K562 (cell line): ENCODE results near the gene LACTB. TPM values are rescaled to one million over a fixed set of nuclear protein-coding genes. Genes with fewer than 3 reads are reported as not detected.

Experiments used
- ATAC-seq: fragments of 200-7000 bp; cut with Tn5 transposase; 3 replicates; pipeline ENCODE4 v1.9.1; 2020; ENCODE audit warnings: moderate library complexity
- BruUV-seq: library from RNA; stranded (reverse); fragments of 400-500 nt; replicated peaks from 2 replicates; lab custom pipeline; 2021; lab: Mats Ljungman, UMichigan
- CTCF ChIA-PET: fragments of 300-600 bp; formaldehyde crosslinking; extraction: SDS; loops from one replicate; lab custom pipeline; 2021; ENCODE audit warnings: low intra/inter-chr PET ratio; lab: Yijun Ruan, JAX
- POLR2A ChIA-PET: fragments of 300-600, 350-650 bp; sonication (Branson Sonifier 250); formaldehyde crosslinking; extraction: SDS; loops from one replicate; lab custom pipeline; 2021; ENCODE audit warnings: antibody characterized with exemption, inconsistent platforms; lab: Yijun Ruan, JAX
- DNase-seq, 4 experiments: peaks; one replicate each; pipeline versions ENCODE4 v3.0.0 to v3.0.0-alpha.2; 2011 to 2018; ENCODE audit warnings: low spot score in 3 of 4, mixed read lengths in 3 of 4; ENCODE audit errors: extremely low read depth in 1 of 4
- FAIRE-seq: peaks from 2 replicates; lab custom pipeline; 2011; peaks lifted over from hg19 to GRCh38; lab: Jason Lieb, UNC
- H2AFZ ChIP-seq: 2 replicates; pipeline ENCODE4 v1.6.0; 2011; ENCODE audit warnings: low read depth, low read length, control low read depth, inconsistent platforms
- H3K27ac ChIP-seq: fragments of 200-600 bp; 3 replicates; pipeline ENCODE4 v1.8.0; 2011; ENCODE audit warnings: low read depth, mild to moderate bottlenecking, control low read depth, inconsistent platforms, low read length, moderate library complexity, mixed read lengths; ENCODE audit errors: extremely low read depth
- H3K27me3 ChIP-seq, 2 experiments: fragments of 300-600 bp in 1 of 2; 2 replicates in 1 of 2; 3 replicates in 1 of 2; pipeline versions ENCODE4 v1.6.0 to v1.8.0; 2011; ENCODE audit warnings: inconsistent platforms in 2 of 2, low read length in 2 of 2, mild to moderate bottlenecking in 1 of 2, mixed read lengths in 1 of 2, moderate library complexity in 1 of 2; ENCODE audit not compliant: control insufficient read depth in 2 of 2, insufficient read depth in 2 of 2
- H3K36me3 ChIP-seq: fragments of 300-600 bp; 3 replicates; pipeline ENCODE4 v1.8.0; 2011; ENCODE audit warnings: mild to moderate bottlenecking, low read length, inconsistent platforms; ENCODE audit not compliant: control insufficient read depth, insufficient read depth
- H3K4me1 ChIP-seq, 2 experiments: fragments of 200-600 bp in 1 of 2; replicated peaks in 1 of 2; 2 replicates in 1 of 2; 3 replicates in 1 of 2; pipeline versions ENCODE4 v1.5.1 to v1.8.0; 2011; ENCODE audit warnings: inconsistent platforms in 2 of 2, low read length in 2 of 2, mild to moderate bottlenecking in 1 of 2, mixed read lengths in 1 of 2, moderate library complexity in 1 of 2; ENCODE audit not compliant: control insufficient read depth in 2 of 2, insufficient read depth in 2 of 2
- H3K4me2 ChIP-seq: 2 replicates; pipeline ENCODE4 v1.6.1; 2011; ENCODE audit warnings: low read length, control low read depth, inconsistent platforms, mixed read lengths; ENCODE audit not compliant: insufficient read depth
- H3K4me3 ChIP-seq: fragments of 200-600 bp; sonication (generic), shearing (Covaris generic); 2 replicates; pipeline ENCODE4 v1.5.1; 2016; ENCODE audit warnings: control low read depth, inconsistent platforms
- H3K79me2 ChIP-seq: fragments of 200-600 bp; 3 replicates; pipeline ENCODE4 v1.8.0; 2011; ENCODE audit warnings: low read length, inconsistent platforms; ENCODE audit not compliant: control insufficient read depth, insufficient read depth
- H3K9ac ChIP-seq, 2 experiments: 2 replicates each; pipeline versions ENCODE4 v1.6.0 to v1.6.1; 2011; ENCODE audit warnings: low read depth in 2 of 2, low read length in 2 of 2, control low read depth in 1 of 2, inconsistent platforms in 1 of 2, mild to moderate bottlenecking in 1 of 2, mixed read lengths in 1 of 2; ENCODE audit not compliant: insufficient read depth in 1 of 2
- H3K9me1 ChIP-seq: one replicate; pipeline ENCODE4 v1.6.0; 2011; ENCODE audit warnings: inconsistent platforms, mild to moderate bottlenecking, low read length, moderate library complexity; ENCODE audit not compliant: control insufficient read depth, insufficient read depth
- H3K9me3 ChIP-seq: replicated peaks from 2 replicates; pipeline ENCODE4 v1.5.1; 2011; ENCODE audit warnings: low read depth, low read length, inconsistent platforms; ENCODE audit not compliant: control insufficient read depth, insufficient read depth
- H4K20me1 ChIP-seq: replicated peaks from 2 replicates; pipeline ENCODE4 v1.6.1; 2011; ENCODE audit warnings: low read length, inconsistent platforms, mixed read lengths; ENCODE audit not compliant: control insufficient read depth, insufficient read depth
- CHD1 ChIP-seq: fragments of 200-600 bp; sonication (generic); IDR thresholded peaks from one replicate; pipeline ENCODE4 v1.6.1; 2012; ENCODE audit warnings: mild to moderate bottlenecking, moderate library complexity, low read length, inconsistent platforms
- EGR1 ChIP-seq: fragments of 450-650 bp; conservative IDR thresholded peaks from 2 replicates; pipeline ENCODE4 v1.6.1; 2017; ENCODE audit warnings: mild to moderate bottlenecking
- FOXK1 ChIP-seq: sonication (generic); formaldehyde crosslinking; IDR thresholded peaks from 2 replicates; pipeline ENCODE4 v1.8.0; 2022; ENCODE audit warnings: missing genetic modification reagents, mild to moderate bottlenecking, borderline replicate concordance
- GABPB2 ChIP-seq: fragments of 250-450 bp; sonication (Bioruptor Pico); conservative IDR thresholded peaks from 2 replicates; pipeline ENCODE4 v1.5.1; 2021; ENCODE audit warnings: mild to moderate bottlenecking
- NFE2 ChIP-seq: IDR thresholded peaks from 2 replicates; pipeline ENCODE4 v1.6.1; 2014; ENCODE audit warnings: antibody characterized with exemption, low read depth
- NR1H2 ChIP-seq: sonication (generic); formaldehyde crosslinking; IDR thresholded peaks from 2 replicates; pipeline ENCODE4 v1.4.0; 2020; ENCODE audit warnings: mild to moderate bottlenecking, missing genetic modification reagents
- NUFIP1 ChIP-seq: fragments of 450-650 bp; IDR thresholded peaks from 2 replicates; pipeline ENCODE4 v1.6.1; 2018; ENCODE audit not compliant: partially characterized antibody
- POLR2H ChIP-seq: IDR thresholded peaks from 2 replicates; pipeline ENCODE4 v1.6.1; 2016; ENCODE audit warnings: missing genetic modification characterization, low read depth, mild to moderate bottlenecking, control low read depth, missing compliant biosample characterization, moderate library complexity
- THRA ChIP-seq: fragments of 450-650 bp; IDR thresholded peaks from 2 replicates; pipeline ENCODE4 v1.6.1; 2017; ENCODE audit warnings: mild to moderate bottlenecking, moderate library complexity
- ZSCAN29 ChIP-seq: fragments of 450-650 bp; IDR thresholded peaks from 2 replicates; pipeline ENCODE4 v1.6.1; 2017
- WGBS: fragments of 100-300 bp; shearing (Covaris generic); methylation state at CpG from one replicate; pipeline ENCODE4 v1.1.6; 2016; ENCODE audit warnings: low coverage, mixed read lengths; ENCODE audit not compliant: insufficient coverage; ENCODE audit errors: missing lambda C conversion rate; 5-methylcytosine and 5-hydroxymethylcytosine counted together
- in situ Hi-C: fragments of 300-500 bp; cut with MboI; formaldehyde crosslinking; loops from 4 replicates; pipeline ENCODE4 v1.15.0; 2018; ENCODE audit warnings: inconsistent platforms, mixed read lengths
- intact Hi-C: fragments of 100-400 bp; cut with micrococcal nuclease; formaldehyde crosslinking; loops from 2 replicates; pipeline ENCODE4 v1.14.2; 2022
- polyA plus RNA-seq, 8 experiments: library from polyadenylated mRNA; depleted of rRNA in 4 of 8; stranded (reverse) in 5 of 8; unstranded in 3 of 8; fragments of >200 nt; fragmentation: Nextera tagmentation in 2 of 8; fragmentation: Illumina TruSeq in 1 of 8; extraction: Ambion mirVana in 2 of 8; extraction: Trizol in 1 of 8; gene quantifications; 2 replicates each; pipeline versions ENCODE4 v1.2.1 to v1.2.3, GENCODE V29; 2011 to 2014; ENCODE audit warnings: inconsistent platforms in 1 of 8, missing spikeins in 1 of 8
- total RNA-seq, 7 experiments: library from RNA; depleted of rRNA in 6 of 7; stranded (reverse); fragments of >200 nt in 6 of 7; fragmentation: Illumina TruSeq in 2 of 7; extraction: Trizol in 2 of 7; gene quantifications; 2 replicates each; pipeline versions ENCODE4 v1.2.1 to v1.2.3, GENCODE V29; 2011 to 2021; ENCODE audit warnings: low replicate concordance in 1 of 7
- TF ChIP-seq, protein P1 (sequence below): fragments of 250-450 bp; sonication (Bioruptor Pico); IDR thresholded peaks from 2 replicates; pipeline ENCODE4 v1.5.0; 2021; ENCODE audit warnings: mild to moderate bottlenecking, borderline replicate concordance
- TF ChIP-seq, protein P2 (sequence below): sonication (generic); formaldehyde crosslinking; IDR thresholded peaks from 2 replicates; pipeline ENCODE4 v1.8.0; 2022; ENCODE audit warnings: missing genetic modification reagents, mild to moderate bottlenecking, borderline replicate concordance

LACTB gene
- total and polyA plus RNA-seq, 9 of the 15 experiments (the other 6 are each of a cell fraction or from before 2014, with no cell fraction given) = 3.1 to 15.5 (median 9.8) TPM

DNA sequence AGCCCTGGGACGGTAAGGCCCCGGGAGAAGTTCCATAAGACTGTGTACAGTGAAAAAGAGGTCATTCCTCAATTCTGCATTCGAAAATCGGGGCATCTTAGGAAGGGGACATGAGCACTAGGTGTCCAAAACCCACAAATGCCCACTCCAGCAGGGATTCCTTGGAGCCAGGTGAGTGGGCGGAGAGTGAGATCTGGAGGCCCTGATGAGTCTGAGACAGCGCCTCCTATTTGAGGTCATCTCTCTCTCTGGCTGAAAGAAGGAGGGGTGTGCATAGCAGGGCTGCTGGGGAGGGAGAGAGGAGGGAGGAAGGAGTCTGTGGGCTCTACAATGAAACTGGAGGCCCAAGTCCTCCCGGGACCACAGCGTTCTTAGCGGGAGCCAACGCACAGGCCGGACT, 38.1 kb upstream of the LACTB start:
- H3K9me1 ChIP-seq = no peaks in the 10 kb centered on the region
- POLR2A ChIA-PET = interaction anchor here (0.6 kb wide), 3 partner anchors 10 to 736 kb away, joined by 3 to 5 read pairs (median 3); no protein-coding TSS in a partner anchor
- H3K27ac ChIP-seq = no peak overlapping the region
- H3K4me2 ChIP-seq = no peak overlapping the region
- DNase-seq (peak in 3 of 4 experiments; percentile 26 to 33 (median 31)), ATAC-seq (peak; percentile 72), FAIRE-seq (peak; percentile 35)
- H2AFZ ChIP-seq = 0 out of 2 replicates have a peak overlapping the region, but pooled peaks have one; percentile 69
- no peaks in the 10 kb centered on the region for H3K27me3 ChIP-seq
- H3K9ac ChIP-seq = 0 out of 4 replicates have a peak overlapping the region, but pooled peaks of 1 of the 2 experiments have one; percentile 16
- H4K20me1 ChIP-seq = no peaks in the 10 kb centered on the region
- in situ Hi-C loops = loop anchor here (5.0 kb wide), 1 partner anchor 36 kb away; no protein-coding TSS in a partner anchor
- no TSS peak for BruUV-seq
- no peak for TF ChIP-seq FOXK1
- TF ChIP-seq EGR1 = peak; percentile 71
- H3K79me2 ChIP-seq = no peaks in the 10 kb centered on the region
- CTCF ChIA-PET = no interaction called here
- no peaks in the 10 kb centered on the region for H3K36me3 ChIP-seq
- no peak overlapping the region for H3K4me3 ChIP-seq
- intact Hi-C loops = no loop called here
- no peaks in the 10 kb centered on the region for H3K9me3 ChIP-seq
- 41% methylated on average over 6 of the region's 11 CpGs for WGBS
- H3K4me1 ChIP-seq = peaks cover 7 to 12% of the 10 kb centered on the region in 2 experiments; a peak in 3 of 5 replicates

- no peaks in the 10 kb centered on the region for H4K20me1 ChIP-seq
- intact Hi-C loops = no loop called here
- CTCF ChIA-PET = no interaction called here
- no peak for DNase-seq
- no peaks in the 10 kb centered on the region for H3K36me3 ChIP-seq
- H3K4me3 ChIP-seq = no peak overlapping the region
- no peaks in the 10 kb centered on the region for H3K9me1 ChIP-seq
- no peak overlapping the region for H3K27ac ChIP-seq
- no TSS peak for BruUV-seq
- no peak overlapping the region for H3K4me2 ChIP-seq
- H3K9ac ChIP-seq = no peak overlapping the region
- no peaks in the 10 kb centered on the region for H3K27me3 ChIP-seq
- no peak overlapping the region for H2AFZ ChIP-seq
- FAIRE-seq = no peak
- no peaks in the 10 kb centered on the region for H3K79me2 ChIP-seq
- in situ Hi-C loops = loop anchor here (5.0 kb wide), 1 partner anchor 38 kb away; no protein-coding TSS in a partner anchor
- ATAC-seq = no peak
- WGBS = 22% methylated on average over 1 of the region's 1 CpG
- H3K9me3 ChIP-seq = no peaks in the 10 kb centered on the region
- POLR2A ChIA-PET = no interaction called here
- H3K4me1 ChIP-seq = peaks cover 7 to 8% of the 10 kb centered on the region in 2 experiments; a peak in 3 of 5 replicates
- TF ChIP-seq, protein P1, sequence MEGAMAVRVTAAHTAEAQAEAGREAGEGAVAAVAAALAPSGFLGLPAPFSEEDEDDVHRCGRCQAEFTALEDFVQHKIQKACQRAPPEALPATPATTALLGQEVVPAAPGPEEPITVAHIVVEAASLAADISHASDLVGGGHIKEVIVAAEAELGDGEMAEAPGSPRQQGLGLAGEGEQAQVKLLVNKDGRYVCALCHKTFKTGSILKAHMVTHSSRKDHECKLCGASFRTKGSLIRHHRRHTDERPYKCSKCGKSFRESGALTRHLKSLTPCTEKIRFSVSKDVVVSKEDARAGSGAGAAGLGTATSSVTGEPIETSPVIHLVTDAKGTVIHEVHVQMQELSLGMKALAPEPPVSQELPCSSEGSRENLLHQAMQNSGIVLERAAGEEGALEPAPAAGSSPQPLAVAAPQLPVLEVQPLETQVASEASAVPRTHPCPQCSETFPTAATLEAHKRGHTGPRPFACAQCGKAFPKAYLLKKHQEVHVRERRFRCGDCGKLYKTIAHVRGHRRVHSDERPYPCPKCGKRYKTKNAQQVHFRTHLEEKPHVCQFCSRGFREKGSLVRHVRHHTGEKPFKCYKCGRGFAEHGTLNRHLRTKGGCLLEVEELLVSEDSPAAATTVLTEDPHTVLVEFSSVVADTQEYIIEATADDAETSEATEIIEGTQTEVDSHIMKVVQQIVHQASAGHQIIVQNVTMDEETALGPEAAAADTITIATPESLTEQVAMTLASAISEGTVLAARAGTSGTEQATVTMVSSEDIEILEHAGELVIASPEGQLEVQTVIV (CRISPR knock-in tag) = no peak
- TF ChIP-seq THRA = no peak
- no peak for TF ChIP-seq NFE2
- no peak for TF ChIP-seq GABPB2 (CRISPR knock-in tag)
- no peak for TF ChIP-seq NUFIP1
- TF ChIP-seq ZSCAN29 = no peak
- TF ChIP-seq, protein P2, sequence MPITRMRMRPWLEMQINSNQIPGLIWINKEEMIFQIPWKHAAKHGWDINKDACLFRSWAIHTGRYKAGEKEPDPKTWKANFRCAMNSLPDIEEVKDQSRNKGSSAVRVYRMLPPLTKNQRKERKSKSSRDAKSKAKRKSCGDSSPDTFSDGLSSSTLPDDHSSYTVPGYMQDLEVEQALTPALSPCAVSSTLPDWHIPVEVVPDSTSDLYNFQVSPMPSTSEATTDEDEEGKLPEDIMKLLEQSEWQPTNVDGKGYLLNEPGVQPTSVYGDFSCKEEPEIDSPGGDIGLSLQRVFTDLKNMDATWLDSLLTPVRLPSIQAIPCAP (CRISPR knock-in tag) = no peak
- TF ChIP-seq CHD1 = no peak
- no peak for TF ChIP-seq NR1H2 (CRISPR knock-in tag)
- no peak for TF ChIP-seq POLR2H (tag)
Measured at GRCh38 chr15:63084806-63085205, 36.9 kb upstream of the LACTB start.
